Pons (tissue), 1 donor: Measurements from ENCODE around the gene NAPA.
A peak's percentile ranks its signal among the peaks of the same experiment; 100 is the strongest.
"Not testable (repeated sequence)": the region's sequence is repeated elsewhere in the genome, so short reads cannot be mapped to it uniquely, and the experiment has no call there.

Source experiments
- DNase-seq: peaks from one replicate; pipeline ENCODE4 v3.0.0-alpha.2; 2016; ENCODE audit warnings: low spot score

Gene NAPA

DNA sequence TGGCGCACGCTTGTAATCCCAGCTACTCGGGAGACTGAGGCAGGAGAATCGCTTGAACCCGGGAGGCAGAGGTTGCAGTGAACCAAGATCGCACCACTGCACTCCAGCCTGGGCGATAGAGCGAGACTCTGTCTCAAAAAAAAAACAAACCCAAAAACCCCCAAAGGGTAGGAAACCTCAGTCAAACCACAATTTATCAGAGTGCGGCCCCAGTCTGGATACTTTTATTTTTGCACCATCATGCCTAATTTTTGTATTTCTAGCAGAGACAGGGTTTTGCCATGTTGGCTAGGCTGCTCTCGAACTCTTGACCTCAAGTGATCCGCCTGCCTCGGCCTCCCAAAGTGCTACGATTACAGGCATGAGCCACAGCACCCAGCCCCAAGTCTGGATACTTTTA, 28.6 kb downstream of the NAPA start:
- not testable (repeated sequence) for DNase-seq

DNA sequence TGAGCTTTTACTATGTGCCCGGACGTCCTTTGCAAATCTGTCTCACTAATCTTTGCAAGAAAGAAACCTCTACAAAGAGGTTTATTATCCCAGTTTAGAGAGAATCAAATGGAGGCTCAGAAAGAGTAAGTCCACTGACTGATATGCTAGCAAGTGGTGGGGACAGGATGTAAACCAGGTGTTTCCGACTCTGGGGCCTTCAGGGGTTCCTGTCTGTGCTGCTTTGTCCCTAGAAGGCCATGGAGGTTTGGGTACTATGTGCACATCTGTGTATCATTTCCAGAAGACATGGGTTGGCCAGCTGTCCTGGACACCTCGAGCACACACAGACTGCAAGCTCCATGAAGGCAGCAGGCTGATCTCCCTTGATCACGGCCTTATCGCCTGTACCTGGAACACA, 29.7 kb downstream of the NAPA start:
- no peak for DNase-seq

DNA sequence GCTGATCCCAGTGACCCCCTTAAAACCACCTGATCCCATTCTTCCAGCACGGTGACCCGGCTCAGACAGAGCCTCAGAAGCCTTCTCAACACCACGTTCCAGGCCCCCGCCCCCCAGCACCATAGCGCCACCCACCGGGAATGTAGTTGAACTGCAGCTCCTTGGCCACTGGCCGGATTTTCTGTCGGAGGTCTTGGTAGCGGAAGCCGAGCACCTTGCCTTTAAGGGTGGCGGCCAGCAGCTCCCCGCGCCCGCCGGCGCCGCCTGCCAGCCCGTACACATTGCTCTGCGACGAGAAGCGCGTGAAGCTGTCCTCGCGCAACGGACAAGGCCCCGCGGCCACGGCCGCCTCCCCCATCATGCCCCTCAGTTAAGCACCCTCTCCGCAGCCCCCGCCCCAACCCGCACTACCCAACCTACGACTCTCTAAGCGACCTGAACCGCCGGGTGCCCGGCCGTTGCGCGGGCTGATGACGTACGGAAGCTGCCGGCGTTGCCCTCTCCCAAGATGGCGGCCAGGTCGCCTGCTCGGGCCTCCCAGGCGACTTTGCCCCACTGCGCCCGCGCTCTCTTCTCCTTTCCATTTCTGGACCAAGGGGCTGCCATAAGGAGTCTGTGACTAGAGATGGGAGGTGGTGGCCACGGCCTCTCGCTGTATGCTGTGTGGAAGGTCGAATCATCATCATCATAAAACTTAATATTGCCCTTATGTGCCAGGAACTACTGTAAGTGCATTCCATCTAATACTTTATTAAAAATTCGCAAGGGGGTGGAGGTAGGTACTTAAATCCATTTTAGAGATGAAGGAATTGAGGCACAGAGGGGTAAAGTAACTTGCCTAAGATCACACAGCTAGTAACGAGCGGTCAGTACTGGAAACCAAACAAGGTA, 30.8 kb downstream of the NAPA start, which contains the start of gene KPTN:
TSS of gene KPTN (minus strand) at position 420 of the 891 bp plus-strand sequence. CDS start at position 361, 59 bp downstream.
- DNase-seq = peak; percentile 78

DNA sequence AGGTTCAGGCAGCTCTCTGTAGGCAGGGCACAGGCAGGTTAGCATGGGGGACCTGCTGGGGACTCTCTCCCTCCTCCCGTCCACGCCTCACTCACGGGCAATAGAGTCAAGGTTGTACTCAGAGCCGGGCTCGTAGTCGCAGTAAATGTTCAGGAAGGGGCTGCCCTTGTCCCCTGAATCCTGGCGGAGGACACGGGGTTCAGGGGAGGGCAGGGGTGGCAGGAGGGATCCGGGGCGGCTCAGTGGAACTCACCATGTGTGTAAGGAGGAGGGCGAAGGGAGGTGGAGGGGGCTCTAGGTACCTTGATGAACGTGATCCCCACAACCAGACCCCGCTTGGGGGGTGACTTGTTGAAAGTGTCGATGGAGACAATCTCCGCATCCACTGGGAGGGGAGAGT, 31.7 kb downstream of the NAPA start:
- DNase-seq = no peak

DNA sequence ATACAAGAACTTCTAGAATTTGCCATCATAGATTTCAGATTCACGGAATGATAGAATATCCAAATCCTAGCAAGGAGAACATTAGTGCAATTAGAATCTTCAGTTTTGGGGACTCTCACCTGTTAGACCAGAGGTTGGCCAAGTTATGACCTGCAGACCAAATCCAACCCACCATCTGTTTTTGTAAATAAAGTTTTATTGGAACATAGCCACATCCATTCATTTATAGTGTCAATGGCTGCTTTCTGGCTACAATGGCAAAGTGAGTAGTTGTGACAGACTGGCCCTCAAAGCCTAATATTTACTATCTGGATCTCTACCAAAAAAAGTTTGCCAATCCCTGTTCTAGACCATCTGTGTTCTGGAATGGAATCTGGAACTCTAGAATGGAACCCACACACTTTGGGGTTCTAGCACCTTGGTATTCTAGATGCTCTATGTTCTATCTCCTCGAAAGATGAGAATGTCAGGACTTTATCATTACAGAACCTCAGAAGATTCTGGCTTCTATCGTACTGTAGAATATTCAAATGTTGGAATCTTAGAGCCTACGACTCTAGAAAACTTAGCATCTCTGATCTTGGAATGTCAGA, 33.3 kb downstream of the NAPA start:
- no peak for DNase-seq

DNA sequence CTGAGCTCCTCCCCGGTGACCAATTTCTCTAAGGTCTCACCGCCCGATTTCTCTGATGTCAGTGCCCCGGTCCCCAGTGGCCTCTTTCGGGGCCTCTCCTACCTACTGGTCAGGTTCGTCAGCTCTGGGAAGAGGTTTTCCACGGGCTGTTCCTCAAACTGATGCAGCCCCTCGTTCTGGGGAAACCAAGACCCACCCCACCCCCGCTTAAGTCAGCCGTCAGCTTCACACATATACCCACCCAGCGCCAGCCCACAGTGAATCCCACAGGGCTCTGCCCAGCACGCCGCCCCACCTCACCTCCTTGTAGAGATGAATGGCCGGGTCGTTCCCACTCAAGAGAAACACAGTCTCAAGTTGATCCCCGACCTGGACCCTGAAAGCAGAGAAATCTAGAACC, 34.2 kb downstream of the NAPA start:
- DNase-seq = no peak

DNA sequence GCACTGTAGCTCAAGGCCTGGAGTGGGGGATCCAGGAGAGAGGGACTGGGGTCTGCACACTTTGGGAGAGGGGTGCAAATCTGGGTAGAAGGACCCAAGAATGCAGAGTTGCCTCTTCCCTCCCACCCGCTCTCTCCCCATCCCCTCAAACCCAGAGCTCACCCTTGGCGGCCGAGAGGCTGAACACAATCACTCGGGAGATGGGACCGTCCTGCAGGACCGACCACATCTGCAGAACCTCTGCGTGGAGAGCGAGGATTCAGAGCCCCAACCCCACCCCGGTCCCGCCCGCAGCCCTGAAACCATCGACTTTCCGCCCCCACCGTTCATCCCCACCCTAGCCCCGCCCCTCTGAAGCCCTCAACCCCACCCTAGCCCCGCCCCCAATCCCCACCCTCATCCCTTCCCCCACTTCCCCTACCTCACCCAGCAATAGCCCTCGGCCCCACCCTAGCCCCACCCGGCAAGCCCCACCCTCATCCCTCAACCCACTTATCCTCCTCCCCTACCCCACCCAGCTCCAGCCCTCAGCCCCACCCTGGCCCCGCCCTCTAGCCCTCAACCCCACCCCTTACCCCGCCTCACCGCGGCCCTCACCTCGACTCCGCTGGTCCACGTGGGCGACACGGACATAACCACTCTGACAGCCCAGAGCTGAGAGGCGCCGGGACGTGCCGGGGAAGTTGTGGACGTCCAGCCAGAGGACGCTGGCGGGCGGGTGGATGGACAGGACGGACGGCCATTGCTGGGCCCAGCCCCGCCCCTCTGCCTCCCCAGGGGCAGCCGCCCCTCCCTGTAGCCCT, 35.0 kb downstream of the NAPA start:
- DNase-seq = no peak

DNA sequence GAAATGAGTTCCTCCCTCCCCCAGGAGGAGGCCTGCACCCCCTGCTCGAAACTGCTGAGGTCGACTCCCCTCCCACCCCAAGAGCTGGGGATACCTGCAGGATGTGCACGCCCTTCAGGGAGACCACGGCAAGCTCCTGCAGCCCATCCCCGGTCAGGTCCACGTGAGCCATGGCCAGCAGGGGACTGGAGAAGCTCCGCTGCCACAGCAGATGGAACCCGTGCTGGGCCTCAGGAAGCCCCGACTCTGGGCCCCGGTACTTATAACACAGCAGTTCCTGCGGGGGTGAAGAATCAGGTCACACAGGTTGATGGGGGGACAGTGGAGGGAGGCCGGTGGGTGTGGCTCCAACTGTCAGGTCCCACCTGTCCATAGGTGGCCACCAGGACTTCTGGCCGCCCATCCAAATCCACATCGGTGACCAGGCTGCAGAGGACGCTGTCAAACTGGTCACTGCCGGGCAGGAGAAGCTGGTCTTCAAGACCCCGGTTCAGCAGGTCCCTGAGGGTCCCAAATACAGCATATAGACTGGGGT, 38.4 kb downstream of the NAPA start:
- no peak for DNase-seq

DNA sequence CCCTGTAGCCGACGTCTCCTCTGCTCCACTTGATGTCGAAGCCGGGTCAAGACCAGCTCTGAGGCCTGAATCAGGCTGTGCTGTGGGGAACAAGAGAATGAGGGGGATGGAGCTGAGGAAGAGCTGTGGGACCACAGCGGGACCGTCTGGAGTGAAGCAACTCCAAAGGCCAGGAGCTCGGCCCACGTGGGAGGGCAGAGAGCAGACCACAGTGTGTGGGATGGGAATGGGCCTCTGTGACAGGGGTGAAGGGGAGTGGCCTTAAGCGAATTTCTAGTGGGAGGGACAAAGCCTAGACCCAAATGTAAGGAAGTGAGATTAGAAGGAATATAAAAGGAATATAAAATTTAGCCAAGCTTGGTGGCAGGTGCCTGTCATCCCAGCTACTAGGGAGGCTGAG, 39.4 kb downstream of the NAPA start:
- DNase-seq = no peak

DNA sequence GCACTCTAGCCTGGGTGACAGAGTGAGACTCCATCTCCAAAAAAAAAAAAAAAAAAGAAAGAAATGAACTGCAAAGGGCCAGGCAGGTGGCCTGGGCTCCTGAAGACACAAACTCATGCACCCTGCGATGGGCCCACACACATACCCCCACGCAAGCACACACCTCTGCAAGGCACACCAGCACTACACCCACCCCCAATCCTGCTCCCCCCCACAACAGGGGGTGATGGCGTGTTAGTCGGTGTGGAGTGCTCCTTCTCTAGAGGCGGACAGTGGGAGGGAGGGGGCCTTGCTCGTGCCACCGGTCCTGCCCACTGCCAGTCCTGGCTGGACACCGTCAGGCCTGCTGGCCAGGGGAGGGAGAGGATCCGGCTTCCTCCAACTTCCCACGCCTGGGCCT, 41.5 kb downstream of the NAPA start:
- DNase-seq = no peak

DNA sequence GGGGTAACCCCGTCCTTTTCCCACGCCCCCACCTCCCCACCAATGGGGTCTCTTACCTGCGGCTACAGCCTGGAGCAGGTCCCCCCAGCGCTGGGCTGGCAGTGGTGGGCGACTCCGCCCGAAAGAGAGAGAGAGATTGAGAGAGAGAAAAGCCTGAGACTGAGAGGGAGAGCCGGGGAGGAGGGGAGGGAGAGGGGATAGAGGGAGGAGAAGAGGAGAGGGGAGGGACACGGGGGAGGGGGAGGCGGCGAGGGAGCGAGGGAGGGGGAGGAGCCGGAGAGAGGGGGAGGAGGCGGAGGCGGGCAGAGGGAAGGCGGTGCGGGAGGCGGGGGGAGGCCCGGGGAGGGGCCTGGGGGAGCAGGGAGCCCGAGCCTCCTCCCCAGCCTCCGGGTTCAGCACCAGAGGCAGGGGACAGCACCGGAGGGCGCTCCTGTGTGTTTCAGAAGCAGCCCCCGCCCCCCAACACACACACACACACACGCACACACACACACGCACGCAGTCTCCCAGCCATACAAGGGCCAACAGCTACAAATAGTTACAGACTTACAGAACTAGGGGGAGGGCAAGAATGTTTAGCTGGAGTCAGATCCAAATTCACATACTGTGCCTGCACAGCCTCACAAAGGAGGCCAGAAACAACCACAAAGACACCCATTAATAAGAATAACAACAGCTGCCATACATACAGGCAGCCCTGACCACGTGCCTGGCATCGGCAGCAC, 43.0 kb downstream of the NAPA start, which contains the start of gene SLC8A2:
TSS of gene SLC8A2 (minus strand) at position 161 of the 725 bp plus-strand sequence. CDS start 5,490 bp downstream, outside the sequence.
- peak; percentile 42 for DNase-seq

DNA sequence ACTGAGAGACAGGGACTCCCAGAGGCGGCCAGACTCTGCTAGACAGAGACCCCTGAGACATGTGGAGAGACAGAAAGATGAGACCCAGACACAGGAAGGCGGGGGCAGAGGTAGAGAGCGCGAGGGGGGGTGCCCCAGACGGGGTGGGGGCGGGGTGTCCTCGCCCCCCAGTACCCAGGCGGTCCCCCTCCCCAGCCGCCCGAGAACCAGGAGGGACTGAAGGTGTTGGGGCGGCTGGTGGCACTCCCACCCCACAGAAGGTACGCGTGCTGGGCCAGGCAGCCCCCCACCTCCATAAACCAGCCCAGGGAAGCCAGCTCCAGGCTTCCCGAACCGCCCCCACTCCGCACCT, 43.5 kb downstream of the NAPA start:
- no peak for DNase-seq

DNA sequence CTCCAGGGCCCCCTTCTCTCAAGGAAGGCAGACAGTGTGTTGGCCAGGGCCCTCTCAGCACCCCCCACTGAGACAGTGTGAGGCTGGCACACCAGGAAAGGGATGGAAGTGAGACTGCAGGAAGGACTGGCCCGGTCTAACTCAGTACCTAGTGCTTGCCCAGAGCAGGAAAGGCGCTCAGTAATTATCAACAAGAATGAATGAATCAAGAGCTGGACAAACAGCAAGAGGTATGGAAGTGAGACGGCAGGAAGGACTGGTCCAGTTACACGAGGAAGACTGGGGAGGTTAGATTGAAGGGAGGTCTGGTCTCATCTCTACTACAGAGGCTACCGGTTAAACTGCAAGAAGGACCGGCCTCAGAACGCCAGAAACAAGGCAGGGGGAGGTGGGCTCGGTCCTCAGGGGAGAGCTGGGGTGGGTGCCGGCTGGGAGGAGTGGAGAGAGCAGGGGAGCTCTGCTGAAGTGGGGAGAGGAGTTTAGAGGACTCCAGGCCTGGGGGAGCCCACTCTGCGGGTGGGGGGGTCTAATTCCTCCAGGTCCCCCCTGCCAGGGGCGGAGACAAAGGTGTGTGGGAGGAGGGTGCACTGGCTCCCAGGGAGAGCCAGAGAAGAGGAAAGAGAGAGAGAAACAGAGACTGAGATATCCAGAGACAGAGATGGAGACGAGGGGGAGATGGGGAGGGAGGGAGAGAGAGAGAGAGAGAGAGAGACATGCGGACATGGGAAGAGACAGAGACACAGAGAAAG, 44.2 kb downstream of the NAPA start:
- DNase-seq = no peak

DNA sequence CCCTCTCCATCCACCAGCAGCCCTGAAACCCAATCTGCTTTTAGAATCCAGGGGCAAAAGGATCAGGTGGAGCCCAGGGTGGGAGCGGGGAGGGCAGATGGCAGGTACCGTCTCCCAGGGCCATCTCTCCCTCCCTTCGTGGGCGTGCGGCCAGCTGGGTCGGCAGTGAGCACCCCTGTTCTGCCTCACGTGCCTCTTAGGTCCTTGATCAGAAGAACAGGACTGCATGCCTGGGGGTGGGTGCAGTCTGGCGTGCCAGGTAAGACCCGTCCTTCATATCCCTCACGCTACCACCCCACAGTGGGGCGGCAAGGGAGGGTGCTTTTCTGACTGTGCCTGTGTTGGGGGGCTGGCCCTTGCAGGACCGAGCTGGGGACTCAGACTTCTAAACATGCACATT, 45.1 kb downstream of the NAPA start:
- DNase-seq = no peak

DNA sequence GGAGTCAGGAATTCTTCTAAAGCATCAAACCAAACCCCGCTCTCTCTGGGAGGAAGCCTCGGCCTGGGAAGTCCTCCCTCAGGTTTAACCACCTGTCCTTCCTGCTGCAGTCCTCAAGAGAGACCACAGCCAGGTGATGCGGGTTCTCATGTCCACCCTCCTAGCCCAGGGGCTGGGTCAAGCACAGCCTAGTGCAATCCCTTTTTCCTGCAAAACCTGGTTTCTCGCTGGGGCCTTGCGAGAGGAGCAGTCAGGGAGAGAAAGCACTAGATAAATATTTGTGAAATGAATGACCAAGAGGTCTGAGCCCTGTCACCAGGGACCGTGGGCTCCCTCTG, 45.5 kb downstream of the NAPA start:
- DNase-seq = no peak

DNA sequence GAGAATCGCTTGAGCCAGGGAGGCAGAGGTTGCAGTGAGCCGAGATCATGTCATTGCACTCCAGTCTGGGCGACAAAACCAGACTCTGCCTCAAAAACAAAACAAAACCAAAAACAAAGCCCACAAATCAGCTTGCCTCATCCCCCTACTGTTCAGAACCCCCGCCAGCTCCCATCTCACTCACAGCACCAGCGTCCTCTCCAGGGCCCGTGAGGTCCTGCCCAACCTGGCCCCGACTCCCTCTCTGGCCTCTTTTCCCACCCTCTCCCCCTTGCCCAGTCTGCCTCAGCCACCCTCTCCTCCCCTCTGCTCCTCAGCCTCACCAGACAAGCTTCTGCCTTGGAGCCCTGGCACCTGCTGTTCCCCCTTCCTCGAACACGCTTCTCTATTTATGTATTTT, 46.9 kb downstream of the NAPA start:
- DNase-seq = no peak

DNA sequence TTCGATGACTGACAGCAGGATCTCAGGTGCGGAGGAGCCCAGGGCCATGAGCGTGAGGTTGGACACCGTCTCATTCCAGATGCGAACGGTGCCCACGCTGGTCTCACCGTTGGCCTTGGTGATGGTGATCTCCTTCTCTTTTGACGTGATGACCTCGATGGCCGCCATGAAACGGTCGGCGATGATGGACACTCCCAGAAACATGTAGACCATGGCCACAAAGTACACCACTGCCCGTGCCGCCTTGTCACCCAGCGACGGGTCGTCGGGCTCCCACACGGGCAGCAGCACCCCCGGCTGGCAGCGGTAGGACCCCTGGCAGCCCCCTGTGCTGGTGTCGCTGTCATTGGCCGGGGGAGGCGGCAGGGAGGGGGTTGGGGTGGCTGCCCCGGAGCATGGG, 48.9 kb downstream of the NAPA start:
- no peak for DNase-seq

DNA sequence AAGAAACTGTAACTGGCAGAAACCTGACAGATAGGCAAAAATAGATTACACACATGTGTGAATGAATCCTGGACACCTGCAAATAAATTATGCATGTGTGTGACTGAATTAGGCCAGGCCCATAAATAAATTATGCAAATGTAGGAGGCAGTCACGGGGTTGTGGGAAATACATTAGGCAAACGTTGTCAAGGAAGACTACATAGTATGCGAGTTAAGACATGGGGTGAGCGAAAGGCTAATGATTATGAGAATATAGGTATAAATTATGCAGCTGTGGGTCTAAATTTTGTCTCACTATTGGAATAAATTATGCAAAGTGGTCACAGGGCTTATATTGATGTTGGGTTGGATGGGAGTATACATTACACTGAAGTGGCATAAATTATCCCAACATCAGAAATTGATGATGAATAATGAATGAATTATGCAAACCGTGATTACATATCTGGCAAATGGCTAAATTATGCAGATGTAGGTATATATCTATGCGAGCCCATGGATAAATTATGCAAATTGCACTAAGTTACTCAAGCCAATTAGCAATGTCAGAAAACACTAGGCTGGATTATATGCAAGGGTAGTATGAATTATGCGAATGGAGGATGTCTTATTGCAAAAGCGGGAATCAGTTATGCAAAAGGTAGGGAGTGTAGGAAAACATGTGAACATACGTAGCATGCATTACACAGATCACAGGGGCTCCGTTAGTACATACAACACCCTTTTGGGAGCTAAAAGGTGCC, 50.0 kb downstream of the NAPA start:
- no peak for DNase-seq

DNA sequence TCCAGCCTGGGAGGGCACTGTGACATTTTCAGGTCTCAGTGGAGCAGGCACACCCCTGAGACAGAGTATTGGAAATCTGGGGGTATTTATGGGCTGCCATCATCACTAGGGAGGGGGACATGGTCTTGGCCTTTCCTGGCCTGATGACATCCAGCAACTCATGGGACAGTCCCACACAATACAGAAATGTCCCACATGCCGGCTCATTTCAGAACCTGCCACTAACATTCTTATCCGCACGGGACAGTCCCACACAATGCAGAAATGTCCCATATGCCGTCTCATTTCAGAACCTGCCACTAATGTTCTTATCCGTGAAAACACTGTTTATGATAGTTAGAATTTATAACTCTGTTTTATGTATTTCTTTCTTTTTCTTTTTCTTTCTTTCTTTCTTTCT, 53.0 kb downstream of the NAPA start:
- DNase-seq = no peak

DNA sequence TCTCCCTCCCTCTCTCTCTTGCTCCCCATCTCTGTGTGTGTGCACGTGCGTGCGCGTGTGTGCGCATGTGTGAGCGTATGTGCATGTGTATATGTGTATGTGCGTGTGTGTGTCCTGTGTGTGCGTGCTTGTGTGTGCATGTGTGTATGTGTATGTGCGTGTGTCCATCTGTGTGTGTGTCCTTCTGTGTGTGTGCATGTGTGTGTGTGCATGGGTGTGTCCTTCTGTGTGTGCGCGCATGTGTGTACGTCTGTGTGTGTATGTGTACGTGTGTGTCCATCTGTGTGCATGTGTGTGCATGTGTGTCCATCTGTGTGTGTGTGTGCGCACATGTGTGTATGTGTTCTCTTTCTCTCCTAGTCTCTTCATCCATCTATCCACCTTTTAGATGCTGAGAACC, 55.4 kb downstream of the NAPA start:
- DNase-seq = no peak
